ENCODE results near the gene SEC23A.
A peak's percentile ranks its signal among the peaks of the same experiment; 100 is the strongest.
"Not testable (repeated sequence)": the region's sequence is repeated elsewhere in the genome, so short reads cannot be mapped to it uniquely, and the experiment has no call there.

The SEC23A gene

DNA sequence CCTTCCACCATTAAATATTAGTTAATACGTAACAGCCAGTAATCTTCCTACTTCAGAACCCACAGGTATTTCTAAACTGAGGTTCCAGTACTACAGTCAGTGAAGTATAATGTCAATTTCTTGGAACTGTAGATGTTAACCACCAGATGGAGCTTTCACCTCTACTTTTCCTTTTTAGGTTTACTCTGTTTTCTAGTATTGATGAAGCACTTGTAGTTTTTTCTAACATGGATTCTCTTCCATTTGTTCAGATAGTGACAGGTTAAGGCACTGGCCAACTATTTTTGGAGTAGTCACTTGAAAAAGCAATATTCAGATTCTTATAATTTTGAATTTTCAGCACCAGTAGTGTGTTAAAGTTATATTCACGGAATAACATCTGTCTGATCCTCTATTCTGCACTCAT, 4.6 kb upstream of the SEC23A start:
- Mint-ChIP-seq H3K9me3 (no peaks in the 10 kb centered on the region), H3K27me3 (no peaks in the 10 kb centered on the region), H3K27ac (no peak overlapping the region), H3K4me3 (no peak overlapping the region), H3K36me3 (peaks cover 0 to 3% of the 10 kb centered on the region in 2 donors), H3K4me1 (peaks cover 12 to 14% of the 10 kb centered on the region in 2 donors)
- no peak for DNase-seq
- no peak for ATAC-seq (replicated peaks)

DNA sequence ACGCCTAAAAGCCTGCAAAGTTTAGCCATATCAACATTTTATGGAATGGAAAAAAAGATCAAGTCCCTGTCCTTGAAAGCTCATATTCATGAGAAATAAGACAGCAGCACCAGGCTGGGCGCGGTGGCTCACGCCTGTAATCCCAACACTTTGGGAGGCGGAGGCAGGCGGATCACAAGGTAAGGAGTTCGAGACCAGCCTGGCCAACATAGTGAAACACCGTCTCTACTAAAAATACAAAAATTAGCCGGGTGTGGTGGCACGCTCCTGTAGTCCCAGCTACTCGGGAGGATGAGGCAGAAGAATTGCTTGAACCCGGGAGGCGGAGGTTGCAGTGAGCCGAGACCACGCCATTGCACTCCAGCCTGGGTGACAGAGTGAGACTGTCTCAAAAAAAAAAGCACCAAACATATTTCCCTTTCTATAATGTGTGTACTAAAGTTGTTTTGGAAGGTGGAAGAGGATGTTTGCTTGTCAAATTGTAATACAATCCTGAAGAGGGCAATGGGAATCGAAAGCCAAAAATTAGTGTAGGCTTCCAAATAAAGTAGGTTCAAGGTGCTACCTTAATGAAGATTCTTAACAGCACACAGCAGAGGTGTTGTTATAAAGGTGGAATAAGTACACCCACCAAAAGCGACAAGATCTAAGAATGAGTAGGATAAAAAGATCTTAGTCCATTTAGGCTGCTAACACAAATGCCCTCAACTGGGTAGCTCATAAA, 1.2 kb upstream of the SEC23A start:
- H3K36me3 Mint-ChIP-seq; H3K9me3 Mint-ChIP-seq; H3K27me3 Mint-ChIP-seq; DNase-seq; ATAC-seq (replicated peaks): not testable (repeated sequence)
- Mint-ChIP-seq H3K4me3 (peak overlapping the region; percentile 90 to 99), H3K4me1 (peaks cover 20 to 40% of the 10 kb centered on the region in 2 donors), H3K27ac (peak overlapping the region; percentile 99)

DNA sequence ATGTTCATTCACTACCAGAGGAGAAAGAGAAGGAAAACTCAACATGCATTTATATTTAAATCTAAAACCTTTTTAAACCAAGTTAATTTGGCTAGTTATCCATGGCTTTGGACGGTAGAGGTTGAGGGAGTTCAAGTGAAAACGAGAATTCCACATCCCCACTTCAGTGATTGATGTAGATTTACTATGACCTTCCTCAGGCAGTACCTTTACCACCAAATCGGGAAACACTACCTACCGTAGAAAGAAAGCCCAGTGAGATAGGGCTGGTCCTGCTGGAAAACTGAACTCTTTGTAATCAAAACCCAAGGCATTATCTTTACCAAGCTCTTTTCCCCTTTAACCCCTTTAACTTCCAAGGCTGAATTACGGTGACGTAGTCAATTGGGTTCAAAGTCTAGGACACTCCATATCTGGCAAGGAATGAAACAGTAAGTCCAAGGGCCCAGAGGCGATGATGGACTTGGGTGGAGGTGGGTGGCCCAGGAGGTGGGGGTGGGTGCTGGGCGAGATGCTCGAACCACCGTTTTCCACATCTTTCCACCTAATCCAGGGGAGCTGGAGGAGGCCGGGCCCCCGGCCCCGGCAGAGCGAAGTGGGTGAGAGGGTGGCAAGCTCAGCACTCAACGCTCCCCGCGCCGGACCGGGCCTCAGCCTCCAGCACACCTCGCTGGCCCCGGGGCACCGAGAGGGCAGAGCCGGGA, 618 bp downstream of the SEC23A start:
- H3K27ac Mint-ChIP-seq = peak overlapping the region; percentile 94
- no peaks in the 10 kb centered on the region for H3K27me3 Mint-ChIP-seq
- ATAC-seq (replicated peaks) (peak; percentile 10 to 37), DNase-seq (no peak)
- no peaks in the 10 kb centered on the region for H3K9me3 Mint-ChIP-seq
- peaks cover 21 to 46% of the 10 kb centered on the region in 2 donors for H3K4me1 Mint-ChIP-seq
- peak overlapping the region; percentile 90 to 99 for H3K4me3 Mint-ChIP-seq
- H3K36me3 Mint-ChIP-seq = peaks cover 5 to 7% of the 10 kb centered on the region in 2 donors

DNA sequence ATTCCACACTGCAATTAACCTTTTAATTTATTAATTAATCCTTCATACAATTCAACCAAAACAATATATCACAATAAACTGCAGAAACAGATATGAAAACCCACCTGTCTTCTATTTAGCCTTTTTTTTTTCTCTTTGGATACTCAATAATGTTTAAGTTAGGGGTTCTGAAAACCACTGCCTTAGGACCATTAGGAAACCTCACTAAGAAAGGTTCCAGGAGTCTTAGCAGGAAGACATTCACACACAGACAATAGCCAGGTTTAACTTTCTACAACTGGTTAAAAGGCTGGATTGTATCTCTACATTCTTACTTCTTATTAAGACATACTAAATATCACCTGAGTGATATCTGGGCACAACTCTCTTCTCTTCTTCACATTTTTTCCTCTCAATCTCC, 3.3 kb downstream of the SEC23A start:
- DNase-seq (no peak), ATAC-seq (replicated peaks) (no peak)
- Mint-ChIP-seq H3K36me3 (peaks cover 13 to 14% of the 10 kb centered on the region in 2 donors), H3K4me3 (no peak overlapping the region), H3K27me3 (no peaks in the 10 kb centered on the region), H3K9me3 (no peaks in the 10 kb centered on the region), H3K4me1 (peaks cover 27 to 52% of the 10 kb centered on the region in 2 donors), H3K27ac (no peak overlapping the region)

DNA sequence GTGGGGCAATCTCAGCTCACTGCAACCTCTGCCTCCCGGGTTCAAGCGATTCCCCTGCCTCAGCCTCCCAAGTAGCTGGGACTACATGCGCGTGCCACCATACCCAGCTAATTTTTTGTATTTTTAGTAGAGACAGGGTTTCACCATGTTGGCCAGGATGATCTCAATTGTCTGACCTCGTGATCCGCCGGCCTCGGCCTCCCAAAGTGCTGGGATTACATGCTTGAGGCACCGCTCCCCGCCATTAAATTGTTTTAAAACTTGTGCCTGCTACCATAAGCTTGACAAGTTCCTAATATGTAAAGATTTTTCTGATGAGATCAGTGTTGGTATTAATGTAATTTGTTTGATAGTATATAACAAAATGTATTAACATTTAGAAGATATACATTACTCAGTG, 3.8 kb downstream of the SEC23A start:
- not testable (repeated sequence) for ATAC-seq (replicated peaks); H3K4me3 Mint-ChIP-seq; H3K27ac Mint-ChIP-seq; H3K9me3 Mint-ChIP-seq; DNase-seq; H3K27me3 Mint-ChIP-seq
- H3K36me3 Mint-ChIP-seq = peaks cover 18 to 19% of the 10 kb centered on the region in 2 donors
- H3K4me1 Mint-ChIP-seq = peaks cover 28 to 52% of the 10 kb centered on the region in 2 donors

DNA sequence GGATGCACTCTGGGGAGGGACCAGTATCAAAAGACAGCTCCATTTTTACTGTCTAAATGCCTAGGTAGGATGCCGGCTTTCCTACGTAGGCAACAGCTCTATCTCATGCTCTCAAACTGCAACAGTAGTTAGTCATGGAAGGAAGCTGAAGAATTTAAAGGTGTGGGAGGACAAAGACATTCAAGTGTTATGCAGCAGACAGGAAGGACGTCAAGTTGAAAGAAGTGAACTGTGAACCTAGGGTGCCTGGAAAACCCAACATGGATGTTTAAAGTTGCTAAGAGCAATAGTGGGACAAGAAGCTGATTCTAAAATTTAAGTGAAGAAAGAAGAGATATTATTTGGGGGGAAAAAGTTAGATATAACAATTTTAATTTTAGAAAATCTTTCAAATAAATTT, 5.9 kb downstream of the SEC23A start:
- Mint-ChIP-seq H3K36me3 (peaks cover 15 to 20% of the 10 kb centered on the region in 2 donors), H3K4me1 (peaks cover 21 to 40% of the 10 kb centered on the region in 2 donors), H3K4me3 (no peak overlapping the region), H3K27me3 (no peaks in the 10 kb centered on the region), H3K27ac (no peak overlapping the region), H3K9me3 (no peaks in the 10 kb centered on the region)
- no peak for DNase-seq
- ATAC-seq (replicated peaks) = peak in 1 of 2 donors; percentile 47

DNA sequence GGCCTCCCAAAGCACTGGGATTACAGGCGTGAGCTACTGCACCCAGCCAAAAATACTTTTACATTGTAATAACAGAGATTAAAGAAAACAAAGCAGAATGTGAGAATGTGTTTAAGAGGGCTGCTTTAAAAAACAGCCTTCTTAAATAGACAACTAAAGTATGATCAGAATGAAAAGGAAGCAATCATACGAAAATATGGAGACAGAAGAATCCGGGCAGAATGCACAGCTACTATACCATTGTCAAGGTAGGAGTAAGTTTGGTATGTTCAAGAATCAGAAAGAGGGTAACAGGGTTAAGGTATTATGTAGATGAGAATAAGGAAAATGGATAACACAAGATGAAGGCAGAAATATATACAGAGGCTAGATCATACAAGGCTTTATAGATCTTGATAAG, 8.5 kb downstream of the SEC23A start:
- no peaks in the 10 kb centered on the region for H3K9me3 Mint-ChIP-seq
- no peak overlapping the region for H3K4me3 Mint-ChIP-seq
- H3K27me3 Mint-ChIP-seq = no peaks in the 10 kb centered on the region
- peak overlapping the region; percentile 6 for H3K27ac Mint-ChIP-seq
- peaks cover 15 to 19% of the 10 kb centered on the region in 2 donors for H3K4me1 Mint-ChIP-seq
- ATAC-seq (replicated peaks) = no peak
- no peak for DNase-seq
- peaks cover 20 to 36% of the 10 kb centered on the region in 2 donors for H3K36me3 Mint-ChIP-seq

DNA sequence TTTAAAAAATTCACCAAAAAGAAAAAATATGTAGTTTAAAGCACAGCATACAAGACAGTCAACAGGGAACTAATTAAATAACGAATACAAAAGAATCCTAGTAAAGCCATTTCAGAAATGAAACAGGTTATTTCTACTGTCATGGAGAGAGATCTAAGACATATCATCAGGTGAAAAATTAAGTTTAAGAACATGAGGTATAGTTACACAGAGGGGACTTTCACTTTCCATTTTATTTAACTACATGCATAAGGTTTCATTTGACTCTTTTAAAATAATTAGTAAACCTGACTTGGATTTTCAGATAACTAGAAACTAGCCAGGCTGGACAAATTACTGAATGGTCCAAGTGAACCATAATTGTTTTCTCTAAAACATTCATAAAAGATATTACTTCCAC, 11.3 kb downstream of the SEC23A start:
- ATAC-seq (replicated peaks) (no peak), DNase-seq (no peak)
- H3K27ac Mint-ChIP-seq = peak overlapping the region; percentile 16
- H3K27me3 Mint-ChIP-seq = no peaks in the 10 kb centered on the region
- H3K4me1 Mint-ChIP-seq = peaks cover 7% of the 10 kb centered on the region in 2 donors
- H3K9me3 Mint-ChIP-seq = no peaks in the 10 kb centered on the region
- no peak overlapping the region for H3K4me3 Mint-ChIP-seq
- H3K36me3 Mint-ChIP-seq = peaks cover 21 to 41% of the 10 kb centered on the region in 2 donors

DNA sequence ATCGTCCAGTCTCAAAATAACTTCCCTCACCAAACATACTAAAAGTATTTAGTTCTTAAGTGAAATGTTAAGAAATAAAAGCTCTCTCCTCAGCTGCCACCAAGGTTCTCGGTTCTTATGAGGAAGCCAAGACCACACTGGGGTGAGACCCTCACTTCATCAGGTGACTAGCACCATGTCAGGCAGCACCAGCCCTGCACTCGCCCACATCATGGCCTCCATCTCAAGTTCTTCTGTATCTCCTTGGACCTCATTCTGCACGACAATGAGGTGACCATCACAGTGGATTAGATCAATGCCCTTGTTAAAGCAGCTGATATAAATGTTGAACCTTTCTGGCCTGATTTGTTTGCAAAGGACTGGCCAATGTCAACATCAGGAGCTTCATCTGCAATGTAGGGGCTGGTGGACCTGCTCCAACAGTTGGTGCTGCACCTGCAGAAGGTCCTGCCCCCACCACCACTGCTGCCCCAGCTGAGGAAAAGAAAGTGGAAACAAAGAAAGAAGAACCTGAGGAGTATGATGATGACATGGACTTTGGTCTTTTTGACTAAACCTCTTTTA, 12.4 kb downstream of the SEC23A start:
- ATAC-seq (replicated peaks) (no peak), DNase-seq (no peak)
- peaks cover 23 to 48% of the 10 kb centered on the region in 2 donors for H3K36me3 Mint-ChIP-seq
- H3K4me3 Mint-ChIP-seq = no peak overlapping the region
- H3K4me1 Mint-ChIP-seq = peaks cover 7% of the 10 kb centered on the region in 2 donors
- no peak overlapping the region for H3K27ac Mint-ChIP-seq
- no peaks in the 10 kb centered on the region for H3K27me3 Mint-ChIP-seq
- H3K9me3 Mint-ChIP-seq = no peaks in the 10 kb centered on the region

DNA sequence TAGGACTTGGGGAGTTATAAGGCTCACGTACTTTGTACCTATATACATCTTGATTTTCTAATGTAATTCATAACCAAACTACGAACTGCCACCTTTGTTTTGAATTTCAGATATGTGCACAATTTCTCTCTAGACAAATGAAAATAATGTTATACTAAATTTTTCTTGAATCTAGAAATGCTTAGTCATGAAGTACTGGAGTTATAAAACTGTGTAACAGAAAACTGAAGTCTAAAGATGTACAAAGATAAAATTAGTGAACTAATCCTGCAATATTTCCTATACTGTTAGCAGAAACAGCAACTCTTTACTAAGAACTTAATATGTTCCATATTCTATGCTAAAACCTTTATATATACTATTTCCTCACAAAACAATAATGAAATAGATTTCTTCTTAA, 15.5 kb downstream of the SEC23A start:
- peaks cover 26 to 52% of the 10 kb centered on the region in 2 donors for H3K36me3 Mint-ChIP-seq
- no peak overlapping the region for H3K27ac Mint-ChIP-seq
- no peak for ATAC-seq (replicated peaks)

DNA sequence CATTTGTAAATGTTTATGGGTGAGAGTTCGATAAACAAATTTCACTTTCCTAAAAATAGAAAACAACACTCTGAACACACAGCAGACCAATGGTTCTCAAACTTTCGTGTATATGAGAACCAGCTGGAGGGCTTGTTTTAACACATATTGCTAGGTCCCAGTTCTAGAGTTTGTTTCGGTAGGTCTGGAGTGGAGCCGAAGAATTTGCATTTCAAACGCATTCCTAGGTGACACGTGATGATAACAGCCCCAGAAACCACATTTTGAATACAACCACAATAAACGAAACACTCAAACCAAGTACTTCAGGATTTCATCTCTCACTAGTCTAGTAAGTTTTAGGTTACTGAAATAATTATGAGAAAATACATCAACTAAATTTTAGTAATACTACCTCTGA, 17.1 kb downstream of the SEC23A start:
- Mint-ChIP-seq H3K27me3 (no peaks in the 10 kb centered on the region), H3K9me3 (no peaks in the 10 kb centered on the region), H3K27ac (no peak overlapping the region)

More for the DNA sequence above, 15.5 kb downstream of the SEC23A start:
- Mint-ChIP-seq H3K27me3 (no peaks in the 10 kb centered on the region), H3K9me3 (no peaks in the 10 kb centered on the region), H3K4me3 (no peak overlapping the region), H3K4me1 (no peaks in the 10 kb centered on the region)
- DNase-seq = no peak

DNA sequence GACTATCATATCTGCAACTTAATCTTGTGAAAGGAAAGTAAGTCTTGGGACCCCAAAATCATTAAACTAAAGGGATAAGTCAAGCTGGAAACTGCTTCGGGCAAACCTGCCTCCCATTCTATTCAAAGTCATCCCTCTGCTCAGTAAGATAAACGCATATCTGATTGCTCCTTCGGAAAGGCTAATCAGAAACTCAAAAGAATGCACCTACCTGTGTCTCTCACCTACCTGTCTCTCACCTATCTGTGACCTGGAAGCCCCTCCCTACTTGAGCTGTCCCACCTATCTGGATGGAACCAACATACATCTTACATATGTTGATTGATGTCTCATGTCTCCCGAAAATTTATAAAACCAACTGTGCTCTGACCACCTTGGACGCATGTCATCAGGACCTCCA, 19.9 kb downstream of the SEC23A start:
- Mint-ChIP-seq H3K36me3 (peaks cover 28 to 49% of the 10 kb centered on the region in 2 donors), H3K9me3 (no peaks in the 10 kb centered on the region), H3K4me3 (no peak overlapping the region), H3K4me1 (peaks cover 0 to 2% of the 10 kb centered on the region in 2 donors), H3K27me3 (no peaks in the 10 kb centered on the region), H3K27ac (no peak overlapping the region)
- ATAC-seq (replicated peaks) = no peak
- no peak for DNase-seq

More for the DNA sequence above, 17.1 kb downstream of the SEC23A start:
- peaks cover 29 to 48% of the 10 kb centered on the region in 2 donors for H3K36me3 Mint-ChIP-seq
- H3K4me3 Mint-ChIP-seq = no peak overlapping the region
- no peaks in the 10 kb centered on the region for H3K4me1 Mint-ChIP-seq
- ATAC-seq (replicated peaks) = no peak
- DNase-seq = no peak

DNA sequence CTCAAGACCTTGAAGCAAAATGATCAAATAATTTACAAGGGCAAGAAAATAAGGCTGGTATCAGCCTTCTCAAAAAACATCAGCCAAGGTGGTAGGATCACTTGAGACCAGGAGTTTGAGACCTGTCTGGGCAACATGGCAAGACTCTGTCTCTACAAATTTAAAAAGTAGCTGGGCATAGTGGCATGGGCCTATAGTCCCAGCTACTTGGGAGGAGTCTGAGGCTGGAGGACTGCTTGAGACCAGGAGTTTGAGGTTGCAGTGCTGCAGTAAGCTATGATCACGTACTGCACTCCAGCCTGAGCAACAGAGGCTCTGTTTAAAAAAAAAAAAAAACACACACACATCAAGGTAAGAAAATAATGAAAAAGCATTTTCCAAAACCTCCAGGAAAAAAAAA, 22.1 kb downstream of the SEC23A start:
- Mint-ChIP-seq H3K4me1 (peaks cover 0 to 4% of the 10 kb centered on the region in 2 donors), H3K9me3 (no peaks in the 10 kb centered on the region), H3K27me3 (no peaks in the 10 kb centered on the region), H3K36me3 (peaks cover 32 to 50% of the 10 kb centered on the region in 2 donors), H3K4me3 (no peak overlapping the region), H3K27ac (no peak overlapping the region)
- ATAC-seq (replicated peaks) = no peak
- no peak for DNase-seq

DNA sequence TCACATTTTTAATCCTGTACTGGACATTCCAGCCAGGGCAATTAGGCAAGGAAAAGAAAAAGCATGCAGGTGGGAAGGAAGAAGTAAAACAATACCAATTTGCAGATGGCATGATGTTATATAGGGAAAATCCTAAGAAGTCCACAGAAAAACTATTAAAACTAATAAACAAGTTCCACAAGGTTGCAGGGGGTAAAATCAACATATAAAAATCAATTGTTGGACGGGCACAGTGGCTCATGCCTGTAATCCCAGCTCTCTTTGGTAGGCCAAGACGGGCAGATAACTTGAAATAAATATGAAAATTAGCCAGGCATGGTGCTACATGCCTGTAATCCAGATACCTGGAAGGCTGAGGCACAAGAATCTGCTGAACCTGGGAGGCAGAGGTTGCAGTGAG, 31.9 kb downstream of the SEC23A start:
- DNase-seq = no peak
- H3K4me3 Mint-ChIP-seq = no peak overlapping the region
- peaks cover 0 to 5% of the 10 kb centered on the region in 2 donors for H3K4me1 Mint-ChIP-seq
- H3K27me3 Mint-ChIP-seq = no peaks in the 10 kb centered on the region
- no peak overlapping the region for H3K27ac Mint-ChIP-seq
- peaks cover 34 to 45% of the 10 kb centered on the region in 2 donors for H3K36me3 Mint-ChIP-seq
- ATAC-seq (replicated peaks) = no peak
- H3K9me3 Mint-ChIP-seq = no peaks in the 10 kb centered on the region

Measured in stimulated activated naive B cell treated with anti-CD40 and anti-IgM and Interleukin-4, amounts not matched to agents 10 μg/mL and 1 μg/mL and 100 μg/mL, for 72 hours (primary cell).